Fibroblast of mammary gland (primary cell): ENCODE measurements around the gene PPIB.
"Not testable (repeated sequence)": the region's sequence is repeated elsewhere in the genome, so short reads cannot be mapped to it uniquely, and the experiment has no call there.

Experiments used
- DNase-seq: peaks from one replicate; pipeline ENCODE4 v3.0.0-alpha.2; 2010; ENCODE audit warnings: low read depth
- H3K4me3 ChIP-seq: 2 replicates; pipeline ENCODE4 v1.5.1; 2011; ENCODE audit warnings: low read depth, mild to moderate bottlenecking, low read length, moderate library complexity; ENCODE audit not compliant: control insufficient read depth
- CTCF ChIP-seq: conservative IDR thresholded peaks from 2 replicates; pipeline ENCODE4 v1.5.1; 2011; ENCODE audit warnings: low read depth, low read length, inconsistent platforms; ENCODE audit not compliant: control insufficient read depth, insufficient read depth

The PPIB gene

DNA sequence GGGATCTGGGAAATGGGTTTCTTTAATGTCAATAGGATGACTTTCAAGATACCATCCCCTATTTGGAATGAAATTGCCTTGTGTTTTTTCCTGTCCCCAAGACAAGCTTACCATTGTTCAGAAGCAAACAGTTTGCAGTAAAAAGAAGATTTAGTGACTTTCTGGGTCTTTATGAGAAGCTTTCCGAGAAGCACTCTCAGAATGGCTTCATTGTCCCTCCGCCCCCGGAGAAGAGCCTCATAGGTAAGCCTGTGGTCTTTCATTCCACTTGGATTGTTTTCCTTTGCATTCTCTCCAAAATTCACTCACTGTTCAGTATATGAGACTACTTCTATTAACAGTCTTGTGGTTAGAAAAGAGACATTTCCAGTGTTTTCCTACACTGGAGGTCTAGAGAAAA, 36.8 kb downstream of the PPIB start:
- TF ChIP-seq CTCF = no peak
- no peak overlapping the region for H3K4me3 ChIP-seq
- no peak for DNase-seq

DNA sequence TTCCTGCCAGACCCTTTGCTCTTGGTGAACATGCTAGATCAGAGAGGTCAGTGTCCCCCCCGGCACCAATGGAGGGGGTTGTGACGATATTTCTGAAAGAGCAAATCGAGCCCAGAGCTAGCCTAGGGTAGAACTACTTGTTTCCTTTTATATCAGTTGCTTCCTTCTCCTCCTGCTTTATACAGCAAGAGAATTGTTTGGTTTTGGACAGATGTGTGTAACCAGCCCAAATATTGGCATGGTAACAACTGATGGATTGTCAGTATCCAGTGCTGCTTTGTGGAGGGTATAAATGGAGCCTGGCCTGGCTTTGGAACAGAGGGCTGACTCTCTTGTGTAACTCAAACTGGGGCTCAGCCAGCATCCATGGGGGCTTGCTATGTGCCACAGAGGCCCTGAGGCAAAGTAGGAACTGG, 39.9 kb downstream of the PPIB start:
- DNase-seq = no peak
- H3K4me3 ChIP-seq = no peak overlapping the region
- no peak for TF ChIP-seq CTCF

- no peak for TF ChIP-seq CTCF
- no peak overlapping the region for H3K4me3 ChIP-seq
- no peak for DNase-seq
Measured at GRCh38 chr15:64122444-64122843, 40.4 kb downstream of the PPIB start.

- DNase-seq = no peak
- no peak overlapping the region for H3K4me3 ChIP-seq
- TF ChIP-seq CTCF = no peak
Measured at GRCh38 chr15:64121614-64122013, 41.2 kb downstream of the PPIB start.

- H3K4me3 ChIP-seq, DNase-seq: not testable (repeated sequence)
Measured at GRCh38 chr15:64120322-64120721, 42.5 kb downstream of the PPIB start.

- TF ChIP-seq CTCF = no peak
- no peak for DNase-seq
- H3K4me3 ChIP-seq = no peak overlapping the region
Measured at GRCh38 chr15:64117759-64118487, 44.9 kb downstream of the PPIB start.

- no peak overlapping the region for H3K4me3 ChIP-seq
- TF ChIP-seq CTCF = no peak
Measured at GRCh38 chr15:64112904-64113303, 49.9 kb downstream of the PPIB start.

More at GRCh38 chr15:64112904-64113303, 49.9 kb downstream of the PPIB start:
- peak; percentile 52 for DNase-seq
